Liver (tissue), 3 donors: ENCODE results near the gene CRYBG1.

Experiments
- CTCF ChIP-seq: fragments of 150-350 bp; IDR thresholded peaks from 2 replicates; pipeline ENCODE4 v1.5.1; 2017; ENCODE audit warnings: improper control_type of control experiment, low read depth, low read length; ENCODE audit not compliant: missing input control
- EGR1 ChIP-seq, 2 donors: IDR thresholded peaks; 2 replicates each; pipeline ENCODE4 v1.6.1; 2016 to 2018; ENCODE audit warnings: antibody characterized with exemption in 2 of 2, low read depth in 2 of 2
- MAX ChIP-seq: IDR thresholded peaks from 2 replicates; pipeline ENCODE4 v1.6.1; 2016; ENCODE audit warnings: antibody characterized with exemption
- REST ChIP-seq: IDR thresholded peaks from 2 replicates; pipeline ENCODE4 v1.6.1; 2016; ENCODE audit warnings: antibody characterized with exemption, mild to moderate bottlenecking
- TAF1 ChIP-seq: conservative IDR thresholded peaks from 2 replicates; pipeline ENCODE4 v1.6.1; 2016; ENCODE audit warnings: antibody characterized with exemption, mild to moderate bottlenecking
- ZBTB33 ChIP-seq: IDR thresholded peaks from 2 replicates; pipeline ENCODE4 v1.6.1; 2016; ENCODE audit warnings: antibody characterized with exemption
- donor health status: healthy.
- donor health status: healthy.

DNA sequence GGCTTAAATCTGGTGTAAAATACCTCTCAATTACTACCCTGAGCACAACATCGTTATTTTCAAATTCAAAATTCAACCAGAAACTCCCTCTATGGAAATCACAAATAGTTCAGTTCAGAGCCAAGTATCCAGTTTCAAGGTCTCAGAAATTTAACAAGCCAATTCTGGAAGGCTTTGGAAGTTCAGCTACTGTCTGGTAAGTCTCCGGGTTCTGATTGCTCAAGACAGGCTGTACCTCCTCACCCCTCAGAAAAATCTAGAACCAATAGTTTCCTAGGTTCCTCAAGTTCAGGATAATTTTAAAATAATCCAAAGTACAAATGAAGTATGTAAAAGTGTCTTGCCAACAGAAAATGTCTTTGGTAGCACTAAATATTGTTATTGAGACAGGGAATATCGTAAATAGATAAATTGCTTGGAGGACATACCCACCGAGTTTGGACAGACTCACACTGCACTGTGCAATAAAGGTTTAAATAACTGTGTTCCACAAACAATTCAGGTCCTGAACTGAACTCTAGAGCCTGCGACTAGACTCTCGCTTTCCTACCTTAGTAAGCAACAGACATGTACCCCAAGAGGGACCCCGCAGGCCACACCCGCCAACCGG is 35.7 kb upstream of the CRYBG1 start:
- TF ChIP-seq CTCF = no peak
- no peak for TF ChIP-seq REST
- TF ChIP-seq TAF1 = no peak
- no peak for TF ChIP-seq ZBTB33
- TF ChIP-seq MAX = no peak
- no peak for TF ChIP-seq EGR1 (IDR thresholded peaks at IDR 0.05; ENCODE audit: low read depth in 2 of 2)
